H1 (cell line): ENCODE measurements around the gene CDK12.

Experiments
- ATF2 ChIP-seq: IDR thresholded peaks from 2 replicates; pipeline ENCODE4 v1.6.1; 2012; ENCODE audit warnings: low read length, inconsistent platforms
- CHD2 ChIP-seq: IDR thresholded peaks from 2 replicates; pipeline ENCODE4 v1.6.1; 2012; ENCODE audit warnings: low read length, improper control_type of control experiment
- CREB1 ChIP-seq: IDR thresholded peaks from 2 replicates; pipeline ENCODE4 v1.6.1; 2012; ENCODE audit warnings: inconsistent platforms
- CTCF ChIP-seq, 3 experiments: IDR thresholded peaks; 1 replicate in 2 of 3; 2 replicates in 1 of 3; pipeline versions ENCODE4 v1.5.1 to v1.6.1; 2011; ENCODE audit warnings: low read length in 3 of 3, mild to moderate bottlenecking in 3 of 3, inconsistent platforms in 2 of 3, low read depth in 1 of 3, moderate library complexity in 1 of 3; ENCODE audit not compliant: insufficient read depth in 1 of 3; ENCODE audit errors: control extremely low read depth in 1 of 3
- E2F6 ChIP-seq: IDR thresholded peaks from 2 replicates; pipeline ENCODE4 v1.6.1; 2012; ENCODE audit warnings: inconsistent platforms
- EGR1 ChIP-seq: IDR thresholded peaks from 2 replicates; pipeline ENCODE4 v1.6.1; 2011; ENCODE audit warnings: low read depth, low read length, borderline replicate concordance
- GABPA ChIP-seq: IDR thresholded peaks from 2 replicates; pipeline ENCODE4 v1.6.1; 2011; ENCODE audit warnings: mild to moderate bottlenecking, low read length, moderate library complexity, borderline replicate concordance; ENCODE audit not compliant: insufficient read depth
- POLR2AphosphoS5 ChIP-seq: IDR thresholded peaks from 2 replicates; pipeline ENCODE4 v1.6.1; 2011; ENCODE audit warnings: low read depth, low read length
- SIN3A ChIP-seq, 2 experiments: IDR thresholded peaks in 1 of 2; conservative IDR thresholded peaks in 1 of 2; 2 replicates each; pipeline ENCODE4 v1.6.1; 2011 to 2012; ENCODE audit warnings: low read length in 2 of 2, improper control_type of control experiment in 1 of 2, low read depth in 1 of 2, mild to moderate bottlenecking in 1 of 2
- SP2 ChIP-seq: IDR thresholded peaks from 2 replicates; pipeline ENCODE4 v1.6.1; 2012; ENCODE audit warnings: mild to moderate bottlenecking, low read length, inconsistent platforms

GRCh38 chr17:39483506-39483905, 22.2 kb downstream of the CDK12 start:
- TF ChIP-seq CHD2 (no peak), SP2 (no peak), CTCF (IDR thresholded peaks at IDR 0.05; ENCODE audit: control extremely low read depth in 1 of 3, insufficient read depth in 1 of 3, low read depth in 1 of 3, low read length in 3 of 3) (no peak), E2F6 (no peak), POLR2AphosphoS5 (no peak), ATF2 (no peak), GABPA (no peak), SIN3A (conservative IDR thresholded peaks at IDR 0.05 in 1 of 2, IDR thresholded peaks at IDR 0.05 in 1 of 2; ENCODE audit: low read depth in 1 of 2, low read length in 2 of 2) (no peak), EGR1 (no peak), CREB1 (no peak)
